ENCODE results near the gene GSTA1.
"Not testable (repeated sequence)": the region's sequence is repeated elsewhere in the genome, so short reads cannot be mapped to it uniquely, and the experiment has no call there.

Gene GSTA1

DNA sequence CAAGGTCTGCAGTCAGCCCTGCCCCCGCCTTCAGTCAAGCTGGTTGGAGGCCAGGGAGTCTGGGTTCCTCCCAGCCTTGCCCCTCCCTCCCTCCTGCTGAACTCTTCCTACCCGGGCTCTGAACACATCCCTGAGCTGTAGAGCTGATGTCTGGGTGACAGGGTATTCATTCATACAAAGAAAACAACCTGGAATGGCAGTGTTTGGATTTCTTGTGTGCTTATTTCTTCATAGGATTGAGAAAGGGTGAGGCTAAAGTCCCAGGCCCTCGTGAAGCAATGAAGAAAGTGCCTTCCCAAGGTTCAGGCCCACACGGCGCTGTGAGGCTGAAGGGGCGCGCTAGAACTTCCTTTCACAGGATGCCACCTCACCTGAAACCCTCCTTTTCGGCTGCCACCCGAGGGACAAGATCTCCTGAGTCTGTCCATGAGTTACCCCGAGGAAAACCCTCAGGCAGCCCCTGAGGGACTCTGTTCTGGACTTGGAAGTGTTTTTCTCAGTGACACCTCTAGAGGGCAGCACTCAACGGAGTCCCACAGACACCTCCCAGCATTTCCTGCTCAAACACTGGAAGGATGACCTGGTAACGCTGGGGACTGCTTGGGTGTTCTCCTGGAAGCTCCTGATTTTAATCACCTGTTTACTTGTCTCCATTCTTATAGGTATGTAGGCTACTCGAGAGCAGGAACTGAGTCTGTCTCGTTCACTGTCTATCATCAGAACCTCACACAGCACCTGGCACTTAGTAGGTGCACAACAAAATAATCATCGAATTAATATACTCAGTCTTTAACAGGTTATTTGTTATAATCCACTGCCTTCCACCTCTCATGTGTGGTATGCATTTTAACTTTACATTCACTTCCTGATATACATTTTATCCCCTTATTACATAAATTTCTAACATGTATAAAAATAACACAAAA is 11.8 kb upstream of the GSTA1 start:
- no peaks in the 10 kb centered on the region for H3K9me3 ChIP-seq (ENCODE audit: low read depth, low read length)
- no peak overlapping the region for H3K9ac ChIP-seq (ENCODE audit: insufficient read length)
- no peak overlapping the region for H3K4me3 ChIP-seq
- no peak overlapping the region for H3K27ac ChIP-seq
- TF ChIP-seq EZH2 (IDR thresholded peaks at IDR 0.05) = no peak
- no peak for TF ChIP-seq FOXP2 (optimal IDR thresholded peaks at IDR 0.05; ENCODE audit: control extremely low read depth, extremely low read length, insufficient read depth)
- no peak for TF ChIP-seq POLR2AphosphoS5 (IDR thresholded peaks at IDR 0.05; ENCODE audit: borderline replicate concordance, low read depth, low read length)
- no peak for DNase-seq (ENCODE audit: low read depth, low spot score)
- H3K36me3 ChIP-seq (ENCODE audit: insufficient read depth, low read length) = no peaks in the 10 kb centered on the region

DNA sequence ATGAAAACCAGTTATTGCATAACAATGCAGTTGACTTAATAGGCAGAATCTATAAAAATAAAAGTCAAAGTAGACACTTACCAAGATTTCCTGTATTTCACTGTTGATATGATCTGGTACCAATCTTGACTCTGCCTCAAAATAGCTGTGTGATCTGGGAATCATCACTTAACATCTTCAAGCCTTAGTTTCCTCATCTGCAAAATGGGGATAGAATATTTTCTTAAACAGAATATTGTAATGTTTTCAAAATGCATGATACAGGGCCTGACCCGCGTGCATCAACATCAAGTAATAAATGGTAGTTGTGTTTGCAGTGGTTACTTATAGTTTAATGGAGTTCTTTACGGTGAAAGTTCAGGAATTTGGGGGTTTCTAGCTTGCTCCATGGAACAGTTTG is 10.9 kb upstream of the GSTA1 start:
- H3K9me3 ChIP-seq (ENCODE audit: low read depth, low read length); H3K4me3 ChIP-seq; DNase-seq (ENCODE audit: low read depth, low spot score); H3K9ac ChIP-seq (ENCODE audit: insufficient read length); H3K36me3 ChIP-seq (ENCODE audit: insufficient read depth, low read length); H3K27ac ChIP-seq: not testable (repeated sequence)

- not testable (repeated sequence) for H3K36me3 ChIP-seq (ENCODE audit: insufficient read depth, low read length); DNase-seq (ENCODE audit: low read depth, low spot score); H3K9ac ChIP-seq (ENCODE audit: insufficient read length); H3K27ac ChIP-seq; H3K4me3 ChIP-seq; H3K9me3 ChIP-seq (ENCODE audit: low read depth, low read length)
Observed at GRCh38 chr6:52809777-52810176, 6.2 kb upstream of the GSTA1 start.

- no peaks in the 10 kb centered on the region for H3K9me3 ChIP-seq (ENCODE audit: low read depth, low read length)
- no peak overlapping the region for H3K9ac ChIP-seq (ENCODE audit: insufficient read length)
- H3K27ac ChIP-seq = no peak overlapping the region
- no peak overlapping the region for H3K4me3 ChIP-seq
- TF ChIP-seq POLR2AphosphoS5 (IDR thresholded peaks at IDR 0.05; ENCODE audit: borderline replicate concordance, low read depth, low read length) (no peak), FOXP2 (optimal IDR thresholded peaks at IDR 0.05; ENCODE audit: control extremely low read depth, extremely low read length, insufficient read depth) (no peak), EZH2 (IDR thresholded peaks at IDR 0.05) (no peak)
- no peak for DNase-seq (ENCODE audit: low read depth, low spot score)
- no peaks in the 10 kb centered on the region for H3K36me3 ChIP-seq (ENCODE audit: insufficient read depth, low read length)
Observed at GRCh38 chr6:52808660-52809059, 5.0 kb upstream of the GSTA1 start.

DNA sequence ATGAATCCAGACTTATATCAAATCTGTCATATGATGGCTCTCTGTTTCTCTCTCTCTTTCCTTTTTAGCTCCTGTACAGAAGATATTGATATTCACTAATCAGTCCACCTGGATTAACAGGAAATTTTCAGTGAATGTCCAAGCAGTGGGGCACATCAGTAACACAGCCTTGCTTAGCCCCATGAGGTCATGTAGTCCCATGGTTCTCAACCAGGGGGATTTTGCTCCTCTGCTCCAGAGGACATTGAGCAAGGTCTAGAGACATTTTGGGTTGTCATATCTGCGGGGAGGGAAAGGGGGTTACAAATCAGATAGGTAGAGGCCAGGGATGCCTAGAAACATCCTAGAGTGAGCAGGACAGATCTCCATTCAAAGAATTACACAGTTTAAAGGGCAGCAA is 810 bp downstream of the GSTA1 start:
- DNase-seq (ENCODE audit: low read depth, low spot score) = no peak
- H3K9ac ChIP-seq (ENCODE audit: insufficient read length) = no peak overlapping the region
- no peaks in the 10 kb centered on the region for H3K36me3 ChIP-seq (ENCODE audit: insufficient read depth, low read length)
- TF ChIP-seq FOXP2 (optimal IDR thresholded peaks at IDR 0.05; ENCODE audit: control extremely low read depth, extremely low read length, insufficient read depth) (no peak), POLR2AphosphoS5 (IDR thresholded peaks at IDR 0.05; ENCODE audit: borderline replicate concordance, low read depth, low read length) (no peak), EZH2 (IDR thresholded peaks at IDR 0.05) (no peak)
- no peak overlapping the region for H3K4me3 ChIP-seq
- no peak overlapping the region for H3K27ac ChIP-seq
- H3K9me3 ChIP-seq (ENCODE audit: low read depth, low read length) = no peaks in the 10 kb centered on the region

DNA sequence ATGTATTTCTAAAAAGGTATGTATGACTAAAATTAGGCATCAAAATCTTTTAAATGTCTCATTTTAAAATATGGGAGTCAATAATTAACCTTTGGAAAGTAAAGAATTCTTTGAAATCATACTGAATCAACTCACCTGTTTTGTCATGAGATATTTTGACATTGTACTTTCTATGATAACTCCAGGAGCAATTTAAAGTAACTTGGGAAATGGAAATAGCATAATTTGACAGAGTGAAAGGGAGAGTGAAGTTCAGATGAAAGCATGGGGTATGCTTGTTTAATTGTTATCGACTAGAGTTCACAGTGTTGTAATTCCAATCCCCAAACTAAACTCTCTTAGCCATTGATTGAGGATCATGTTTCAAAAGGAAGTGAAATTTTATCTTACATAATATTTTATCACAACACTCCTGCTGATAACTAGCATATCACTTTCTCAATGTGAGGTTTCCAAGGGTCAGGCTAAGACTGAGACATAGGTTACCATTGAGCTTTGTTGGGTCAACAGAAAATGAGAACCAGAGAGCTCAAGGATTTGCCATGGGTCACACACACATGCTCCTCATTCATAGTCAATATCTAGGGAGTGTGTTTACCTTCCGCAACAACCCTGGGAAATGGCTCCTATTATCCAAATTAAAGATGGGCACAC is 2.3 kb downstream of the GSTA1 start:
- Histone ChIP-seq H3K27ac (no peak overlapping the region), H3K9ac (ENCODE audit: insufficient read length) (no peak overlapping the region), H3K36me3 (ENCODE audit: insufficient read depth, low read length) (no peaks in the 10 kb centered on the region), H3K4me3 (no peak overlapping the region), H3K9me3 (ENCODE audit: low read depth, low read length) (no peaks in the 10 kb centered on the region)
- no peak for DNase-seq (ENCODE audit: low read depth, low spot score)
- TF ChIP-seq EZH2 (IDR thresholded peaks at IDR 0.05) = no peak
- no peak for TF ChIP-seq POLR2AphosphoS5 (IDR thresholded peaks at IDR 0.05; ENCODE audit: borderline replicate concordance, low read depth, low read length)
- TF ChIP-seq FOXP2 (optimal IDR thresholded peaks at IDR 0.05; ENCODE audit: control extremely low read depth, extremely low read length, insufficient read depth) = no peak

- not testable (repeated sequence) for H3K9ac ChIP-seq (ENCODE audit: insufficient read length); H3K36me3 ChIP-seq (ENCODE audit: insufficient read depth, low read length); H3K4me3 ChIP-seq; H3K9me3 ChIP-seq (ENCODE audit: low read depth, low read length); H3K27ac ChIP-seq; DNase-seq (ENCODE audit: low read depth, low spot score)
Observed at GRCh38 chr6:52799272-52799671, 4.3 kb downstream of the GSTA1 start.

GRCh38 chr6:52794366-52794765 is 9.2 kb downstream of the GSTA1 start:
- not testable (repeated sequence) for DNase-seq (ENCODE audit: low read depth, low spot score); H3K9ac ChIP-seq (ENCODE audit: insufficient read length); H3K36me3 ChIP-seq (ENCODE audit: insufficient read depth, low read length); H3K27ac ChIP-seq; H3K4me3 ChIP-seq; H3K9me3 ChIP-seq (ENCODE audit: low read depth, low read length)

DNA sequence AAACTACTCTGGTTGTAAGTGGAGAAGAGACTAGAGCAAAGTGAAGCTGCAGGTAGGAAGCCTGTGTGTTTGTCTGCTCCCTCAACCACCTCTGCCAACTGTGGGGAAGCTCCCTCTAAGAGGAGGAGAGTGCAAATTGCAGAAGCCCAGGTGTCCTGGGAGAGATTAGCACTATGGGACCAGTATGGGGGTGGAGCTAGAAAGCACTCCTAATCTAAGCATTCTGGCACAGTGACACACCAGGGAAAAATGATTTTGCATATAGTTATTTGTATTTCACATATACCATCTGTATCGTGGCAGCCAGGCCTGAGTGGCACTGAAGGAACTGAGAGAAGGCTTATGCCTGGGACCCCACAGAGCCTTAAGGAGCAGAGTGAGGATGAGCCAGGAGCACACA is 12.8 kb downstream of the GSTA1 start:
- TF ChIP-seq POLR2AphosphoS5 (IDR thresholded peaks at IDR 0.05; ENCODE audit: borderline replicate concordance, low read depth, low read length) (no peak), EZH2 (IDR thresholded peaks at IDR 0.05) (no peak), FOXP2 (optimal IDR thresholded peaks at IDR 0.05; ENCODE audit: control extremely low read depth, extremely low read length, insufficient read depth) (no peak)
- Histone ChIP-seq H3K27ac (no peak overlapping the region), H3K36me3 (ENCODE audit: insufficient read depth, low read length) (no peaks in the 10 kb centered on the region), H3K9me3 (ENCODE audit: low read depth, low read length) (no peaks in the 10 kb centered on the region), H3K4me3 (no peak overlapping the region), H3K9ac (ENCODE audit: insufficient read length) (no peak overlapping the region)
- DNase-seq (ENCODE audit: low read depth, low spot score) = no peak

DNA sequence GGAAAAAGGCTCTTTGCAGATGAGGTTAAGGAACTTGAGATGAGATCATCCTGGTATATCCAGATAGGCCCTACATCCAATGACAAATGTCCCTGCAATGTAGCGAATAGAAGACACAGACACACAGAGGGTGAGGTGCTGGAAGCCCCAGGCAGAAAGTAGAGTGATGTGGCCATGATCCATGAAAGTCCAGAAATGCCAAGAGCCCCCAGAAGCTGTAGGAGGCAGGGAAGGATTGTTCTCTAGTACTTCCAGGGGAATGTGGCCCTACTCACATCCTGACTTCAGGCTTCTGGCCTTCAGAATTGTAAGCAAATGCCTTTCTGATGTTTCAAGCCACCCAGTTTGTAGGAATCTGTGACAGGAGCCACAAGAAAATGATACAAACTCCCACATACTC is 14.0 kb downstream of the GSTA1 start:
- not testable (repeated sequence) for H3K9ac ChIP-seq (ENCODE audit: insufficient read length); H3K4me3 ChIP-seq; H3K9me3 ChIP-seq (ENCODE audit: low read depth, low read length); DNase-seq (ENCODE audit: low read depth, low spot score); H3K36me3 ChIP-seq (ENCODE audit: insufficient read depth, low read length); H3K27ac ChIP-seq
